AG04449 (cell line): ENCODE measurements around the gene ZNF805.
"Not testable (repeated sequence)": the region's sequence is repeated elsewhere in the genome, so short reads cannot be mapped to it uniquely, and the experiment has no call there.

Experiments used
- CTCF ChIA-PET: fragments of 350-600 bp; formaldehyde crosslinking; extraction: SDS; loops from one replicate; lab custom pipeline; 2021; ENCODE audit warnings: antibody characterized with exemption; lab: Yijun Ruan, JAX
- POLR2A ChIA-PET: fragments of 400-600, 350-600 bp; formaldehyde crosslinking; extraction: SDS; loops from one replicate; lab custom pipeline; 2020; ENCODE audit warnings: antibody characterized with exemption, inconsistent platforms; lab: Yijun Ruan, JAX
- DNase-seq: peaks from one replicate; pipeline ENCODE4 v3.0.0-alpha.2; 2010; ENCODE audit warnings: low read depth, low spot score
- H3K4me3 ChIP-seq: 2 replicates; pipeline ENCODE4 v1.5.1; 2011; ENCODE audit warnings: low read depth, mild to moderate bottlenecking, control low read depth, low read length
- TF ChIP-seq, protein P1 (sequence below): IDR thresholded peaks from one replicate; pipeline ENCODE4 v1.5.1; 2011; ENCODE audit warnings: mild to moderate bottlenecking, moderate library complexity, low read length, control low read depth, inconsistent platforms; ENCODE audit not compliant: insufficient read depth; ENCODE audit errors: missing control alignments

ZNF805 gene

DNA sequence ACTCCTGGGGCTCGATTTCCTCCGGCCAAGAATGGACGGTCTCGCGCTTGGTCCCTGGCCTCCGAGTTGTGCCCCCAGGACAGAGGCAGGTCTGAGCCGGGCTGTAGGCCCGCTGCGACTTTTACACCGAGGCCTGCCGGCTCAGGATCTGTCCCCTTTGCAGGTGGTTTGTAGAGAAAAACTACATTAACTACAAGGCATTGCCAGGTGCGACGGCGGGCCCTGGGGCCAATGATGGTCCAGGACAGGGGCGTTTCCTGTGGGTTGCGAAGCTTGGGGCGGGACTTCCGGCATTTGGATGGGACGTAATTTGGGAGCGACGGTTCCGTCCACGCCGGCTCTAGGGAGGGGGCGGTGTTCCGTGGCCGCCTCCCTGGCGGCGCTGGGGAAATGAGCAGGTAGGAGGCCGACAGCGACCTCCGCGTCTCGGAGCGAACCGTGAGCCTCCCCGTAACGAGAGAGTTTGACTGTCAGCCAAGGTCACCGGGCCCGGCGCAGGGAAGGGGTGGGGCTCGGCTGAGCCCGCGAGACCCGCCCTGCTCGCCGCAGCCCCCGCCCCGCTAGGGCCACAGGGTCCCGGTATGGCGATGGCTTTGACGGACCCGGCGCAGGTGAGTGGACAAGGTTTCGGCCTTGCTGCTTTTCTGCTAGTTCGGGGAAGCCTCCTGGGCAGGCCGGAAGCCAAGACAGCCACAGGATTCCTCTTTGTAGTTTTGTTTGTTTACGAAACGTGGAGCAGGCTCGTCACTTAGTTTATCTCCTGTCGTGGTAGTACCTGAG, at the start of gene ZNF805:
TSS of gene ZNF805 (plus strand) at position 322 of the 780 bp plus-strand sequence. CDS start at position 582, 260 bp downstream.
- ChIA-PET POLR2A (interaction anchor here (0.7 to 1.2 kb wide), 4 partner anchors 8 to 82 kb away, joined by 3 to 5 read pairs (median 4); partner anchors contain the start of gene ZNF264), CTCF (interaction anchor here (1.5 kb wide), 1 partner anchor 12 kb away, joined by 5 read pairs; no protein-coding TSS in a partner anchor)
- H3K4me3 ChIP-seq, result peak within 1 kb of the TSS; percentile 97
- DNase-seq, result peak; percentile 60
- TF ChIP-seq, protein P1, sequence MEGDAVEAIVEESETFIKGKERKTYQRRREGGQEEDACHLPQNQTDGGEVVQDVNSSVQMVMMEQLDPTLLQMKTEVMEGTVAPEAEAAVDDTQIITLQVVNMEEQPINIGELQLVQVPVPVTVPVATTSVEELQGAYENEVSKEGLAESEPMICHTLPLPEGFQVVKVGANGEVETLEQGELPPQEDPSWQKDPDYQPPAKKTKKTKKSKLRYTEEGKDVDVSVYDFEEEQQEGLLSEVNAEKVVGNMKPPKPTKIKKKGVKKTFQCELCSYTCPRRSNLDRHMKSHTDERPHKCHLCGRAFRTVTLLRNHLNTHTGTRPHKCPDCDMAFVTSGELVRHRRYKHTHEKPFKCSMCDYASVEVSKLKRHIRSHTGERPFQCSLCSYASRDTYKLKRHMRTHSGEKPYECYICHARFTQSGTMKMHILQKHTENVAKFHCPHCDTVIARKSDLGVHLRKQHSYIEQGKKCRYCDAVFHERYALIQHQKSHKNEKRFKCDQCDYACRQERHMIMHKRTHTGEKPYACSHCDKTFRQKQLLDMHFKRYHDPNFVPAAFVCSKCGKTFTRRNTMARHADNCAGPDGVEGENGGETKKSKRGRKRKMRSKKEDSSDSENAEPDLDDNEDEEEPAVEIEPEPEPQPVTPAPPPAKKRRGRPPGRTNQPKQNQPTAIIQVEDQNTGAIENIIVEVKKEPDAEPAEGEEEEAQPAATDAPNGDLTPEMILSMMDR, result peak; percentile 22

DNA sequence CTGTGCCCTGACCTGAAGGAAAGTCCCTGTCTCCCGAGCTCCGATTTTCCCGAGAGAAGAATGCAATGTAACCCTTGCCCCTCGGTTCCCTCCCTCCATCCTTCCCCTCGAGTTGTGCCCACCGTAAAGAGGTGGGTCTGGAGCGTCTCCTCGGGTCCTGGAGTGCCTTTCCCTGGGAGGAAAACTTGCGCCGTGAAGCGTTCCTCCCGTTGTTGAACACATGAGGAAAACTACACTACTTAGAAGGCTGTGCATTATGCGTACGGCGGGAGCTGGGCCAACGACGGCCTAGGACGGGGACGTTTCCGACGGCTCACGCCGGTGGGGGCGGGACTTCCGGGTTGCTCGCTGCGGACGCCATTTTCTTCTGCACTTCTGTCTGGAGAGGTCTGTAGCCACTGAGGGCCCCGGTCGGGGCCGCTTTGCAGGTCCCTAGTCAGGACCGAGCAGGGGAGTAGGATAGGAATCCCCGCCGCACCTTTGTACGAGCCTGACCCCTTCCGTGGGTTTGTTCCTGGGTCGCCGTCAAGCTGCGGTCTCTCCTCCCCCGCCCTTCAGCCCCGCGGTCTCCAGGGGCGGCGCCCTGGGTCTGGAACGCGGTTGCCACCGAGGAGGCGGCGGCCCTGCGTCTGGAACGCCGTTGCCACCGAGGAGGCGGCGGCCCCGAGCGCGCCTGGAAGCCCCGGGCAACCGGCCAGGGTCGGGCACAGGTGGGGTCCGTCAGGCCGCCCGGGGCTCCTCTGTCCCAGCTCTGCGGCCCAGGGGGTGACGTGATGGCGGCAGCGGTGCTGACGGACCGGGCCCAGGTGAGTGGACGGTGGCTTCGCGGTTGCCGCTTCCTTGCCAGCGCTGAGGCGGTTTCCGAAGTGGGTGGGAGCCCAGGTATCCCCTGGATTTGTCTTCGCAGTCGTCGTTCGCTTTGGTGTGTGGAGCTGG, 49.0 kb upstream of the ZNF805 start, which contains the start of gene ZNF264:
TSS of gene ZNF264 (plus strand) at position 360 of the 936 bp plus-strand sequence. CDS start at position 774, 414 bp downstream.
- CTCF ChIA-PET, result no interaction called here
- DNase-seq, result peak; percentile 29
- peak within 1 kb of the TSS; percentile 97 for H3K4me3 ChIP-seq
- TF ChIP-seq, protein P1, result peak; percentile 33
- POLR2A ChIA-PET, result interaction anchor here (1.0 to 1.4 kb wide), 4 partner anchors 12 to 244 kb away, joined by 3 to 6 read pairs (median 3); partner anchors contain the start of genes TRAPPC2B, ZNF547, ZNF749 and ZNF805

DNA sequence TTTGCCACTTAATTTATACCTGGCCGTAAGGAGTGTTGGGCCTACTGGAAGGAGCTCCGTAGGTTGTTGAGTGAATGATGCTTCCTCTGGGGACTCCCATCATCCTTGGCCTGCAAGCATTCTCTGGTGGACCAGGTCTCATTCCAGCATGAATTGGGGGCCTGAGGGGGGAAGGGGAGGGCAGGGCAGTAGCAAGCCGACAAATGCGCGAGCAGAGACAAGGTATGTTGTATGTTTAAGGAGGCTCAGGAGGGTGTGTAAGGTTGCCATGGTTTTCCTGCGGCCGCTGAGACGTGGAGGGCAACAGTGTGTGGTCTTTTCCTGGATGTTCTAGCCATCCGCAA, 48.4 kb upstream of the ZNF805 start:
- DNase-seq, result no peak
- ChIA-PET POLR2A (interaction anchor here (1.2 to 1.4 kb wide), 2 partner anchors 48 to 244 kb away, joined by 3 to 6 read pairs; partner anchors contain the start of genes ZNF749 and ZNF805), CTCF (no interaction called here)
- peak overlapping the region; percentile 97 for H3K4me3 ChIP-seq
- TF ChIP-seq, protein P1, result no peak

DNA sequence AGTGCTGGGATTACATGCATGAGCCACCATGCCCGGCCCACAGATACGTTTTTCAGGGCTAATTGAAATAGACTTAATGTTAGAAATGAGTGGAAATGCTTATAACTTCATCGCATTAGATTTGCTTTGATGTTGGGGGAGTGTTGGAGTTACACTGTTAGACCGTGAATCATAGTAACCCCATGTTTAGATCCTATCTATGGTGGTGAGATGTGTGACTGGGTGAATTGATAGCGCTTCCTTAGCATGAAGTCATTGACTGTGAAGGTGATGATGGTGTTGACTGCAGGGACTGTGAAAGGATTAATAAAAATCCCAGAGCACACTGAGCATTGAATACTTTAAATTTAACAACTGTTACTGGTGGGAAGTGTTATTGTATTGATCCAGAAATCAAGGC, 47.4 kb upstream of the ZNF805 start:
- peak overlapping the region; percentile 97 for H3K4me3 ChIP-seq
- ChIA-PET CTCF (interaction anchor here (1.4 kb wide), 1 partner anchor 13 kb away, joined by 3 read pairs; no protein-coding TSS in a partner anchor), POLR2A (interaction anchor here (0.6 kb wide), 1 partner anchor 534 kb away, joined by 3 read pairs; the partner anchor contains the start of gene ZNF671)
- TF ChIP-seq, protein P1, result no peak
- DNase-seq, result no peak

DNA sequence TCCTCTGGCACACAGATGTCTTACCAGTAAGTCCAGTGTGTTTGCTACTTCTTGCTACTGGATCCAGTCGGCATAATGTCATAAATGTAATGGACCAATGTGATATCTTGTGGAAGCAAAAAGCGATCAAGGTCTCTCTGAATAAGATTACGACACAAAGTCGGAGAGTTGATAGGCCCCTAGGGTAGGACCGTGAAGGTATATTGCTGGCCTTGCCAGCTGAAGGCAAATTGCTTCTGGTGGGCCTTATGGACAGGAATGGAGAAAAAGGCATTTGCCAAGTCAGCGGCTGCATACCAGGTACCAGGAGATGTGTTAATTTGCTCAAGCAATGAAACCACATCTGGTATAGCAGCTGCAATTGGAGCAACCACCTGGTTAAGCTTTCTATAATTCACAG, 42.6 kb upstream of the ZNF805 start:
- CTCF ChIA-PET, DNase-seq, POLR2A ChIA-PET, H3K4me3 ChIP-seq: not testable (repeated sequence)

DNA sequence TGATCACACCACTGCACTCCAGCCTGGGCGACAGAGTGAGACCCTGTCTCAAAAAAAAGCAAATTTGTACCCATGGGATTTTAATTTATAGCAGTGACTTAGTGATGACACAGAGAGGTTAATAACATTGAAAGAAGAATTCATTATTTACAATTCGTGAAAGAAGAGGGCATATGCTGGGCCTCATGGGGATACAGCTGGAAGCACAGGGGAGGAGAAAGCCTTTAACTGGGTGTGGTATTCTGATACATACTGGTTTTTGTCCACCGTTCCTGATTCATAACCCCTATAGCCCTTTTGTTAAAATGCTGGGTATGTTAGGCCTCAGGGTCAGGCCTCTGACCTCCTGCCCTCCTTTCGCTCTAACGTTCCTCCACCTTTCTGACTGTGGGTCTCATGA, 38.3 kb upstream of the ZNF805 start:
- POLR2A ChIA-PET, result no interaction called here
- TF ChIP-seq, protein P1, result no peak
- CTCF ChIA-PET, result no interaction called here
- DNase-seq, result no peak
- no peak overlapping the region for H3K4me3 ChIP-seq
